Ramos (cell line): ENCODE measurements around the gene CROCC2.

ENCODE experiments used
- in situ Hi-C: fragments of 300-500 bp; cut with MboI; formaldehyde crosslinking; loops from one replicate; pipeline ENCODE4 v1.14.3; 2022; ENCODE audit warnings: low sequenced_read_pairs; ENCODE audit not compliant: unreplicated experiment

Gene CROCC2

DNA sequence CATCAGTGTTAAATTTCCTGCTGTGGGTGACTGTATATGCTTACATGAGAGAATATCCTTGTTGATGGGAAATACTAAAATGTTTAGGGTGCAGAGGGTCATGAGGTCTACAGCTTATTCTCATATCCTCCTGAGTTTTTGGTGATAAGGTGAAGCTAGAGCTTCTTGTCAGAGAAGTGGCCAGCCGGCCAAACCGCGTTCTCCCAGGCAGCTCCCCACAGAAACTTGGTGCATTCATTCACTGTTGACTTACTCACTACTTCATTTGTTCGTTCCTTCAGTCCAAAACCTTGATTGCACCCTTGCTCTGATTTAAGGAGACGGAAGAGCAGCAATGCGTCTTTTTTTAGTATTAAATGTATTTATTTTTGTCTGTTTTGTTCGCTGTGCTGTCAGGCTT lies 101.0 kb downstream of the CROCC2 start:
- in situ Hi-C loops = no loop called here

- in situ Hi-C loops = no loop called here
Measured at GRCh38 chr2:241007880-241008710, 102.0 kb downstream of the CROCC2 start.

GRCh38 chr2:241008711-241009121 lies 102.6 kb downstream of the CROCC2 start:
- in situ Hi-C loops = no loop called here

GRCh38 chr2:241009191-241009590 lies 103.1 kb downstream of the CROCC2 start:
- in situ Hi-C loops = no loop called here

DNA sequence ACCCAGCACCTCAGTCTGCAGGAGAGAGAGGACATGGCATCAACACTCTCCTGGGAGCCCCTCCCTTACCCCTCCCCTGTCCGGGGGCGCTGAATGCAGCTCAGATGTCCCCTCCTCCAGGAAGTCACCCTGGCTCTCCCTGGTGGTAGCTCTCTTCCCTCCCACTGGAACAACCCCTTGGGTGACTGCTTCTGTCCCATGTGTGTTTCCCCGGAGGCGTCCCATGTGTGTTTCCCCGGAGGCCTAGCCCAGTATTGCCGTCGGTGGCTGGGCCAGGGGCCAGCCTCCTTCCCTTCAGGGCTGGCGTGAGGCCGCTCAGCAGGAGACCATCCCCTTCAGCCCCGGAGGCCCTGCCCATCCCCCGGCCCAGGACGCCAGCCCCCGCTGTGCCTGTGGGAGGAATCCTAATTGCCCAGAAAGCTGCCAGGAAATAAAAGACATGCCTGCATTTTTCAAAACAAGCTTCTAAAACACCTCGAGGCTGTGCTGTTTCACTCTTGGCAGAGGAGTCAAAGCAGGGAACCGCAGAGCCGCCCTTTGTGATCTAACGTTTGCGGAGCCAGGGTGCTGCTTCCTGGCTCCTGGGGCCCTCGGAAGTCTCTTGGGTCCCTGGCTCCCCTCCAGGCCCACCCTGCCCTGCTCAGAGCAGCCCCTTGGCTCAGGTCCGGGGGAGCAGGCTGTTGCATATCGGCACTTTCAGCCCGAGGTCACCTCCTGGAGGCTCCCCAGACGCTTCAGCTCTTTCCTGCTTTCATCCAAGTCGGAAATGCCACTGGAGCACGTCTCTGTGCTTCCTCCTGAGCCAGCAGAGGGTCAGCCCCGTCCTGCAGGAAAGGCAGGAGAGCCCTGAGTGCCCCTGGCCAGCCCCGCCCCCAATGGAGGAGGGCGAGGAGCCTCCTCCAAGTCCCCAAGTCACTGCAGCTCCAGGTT lies 103.7 kb downstream of the CROCC2 start:
- in situ Hi-C loops = no loop called here

GRCh38 chr2:241010531-241011295 lies 104.6 kb downstream of the CROCC2 start:
- in situ Hi-C loops = no loop called here

GRCh38 chr2:241011296-241011600 lies 105.1 kb downstream of the CROCC2 start:
- in situ Hi-C loops = no loop called here

GRCh38 chr2:241011751-241012510 lies 105.8 kb downstream of the CROCC2 start:
- in situ Hi-C loops = no loop called here

GRCh38 chr2:241014224-241014623 lies 108.1 kb downstream of the CROCC2 start:
- in situ Hi-C loops = no loop called here

- in situ Hi-C loops = no loop called here
Measured at GRCh38 chr2:241014764-241015163, 108.6 kb downstream of the CROCC2 start.

DNA sequence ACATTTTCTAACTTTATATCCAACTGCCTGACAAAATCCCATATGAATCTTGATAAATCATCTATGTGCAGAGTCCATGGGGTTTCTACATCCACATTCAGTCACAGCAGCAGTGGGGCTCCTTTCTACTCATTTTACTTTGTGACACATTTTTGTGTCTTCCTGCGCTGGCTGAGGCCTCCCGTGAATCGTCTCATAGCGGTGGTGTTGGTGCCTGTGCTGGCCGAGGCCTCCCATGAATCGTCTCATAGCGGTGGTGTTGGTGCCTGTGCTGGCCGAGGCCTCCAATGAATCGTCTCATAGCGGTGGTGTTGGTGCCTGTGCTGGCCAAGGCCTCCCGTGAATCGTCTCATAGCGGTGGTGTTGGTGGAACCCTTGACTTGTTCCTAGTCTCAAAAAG lies 109.3 kb downstream of the CROCC2 start:
- in situ Hi-C loops = no loop called here

GRCh38 chr2:241017228-241017940 lies 111.2 kb downstream of the CROCC2 start:
- in situ Hi-C loops = no loop called here

GRCh38 chr2:241018051-241018891 lies 112.1 kb downstream of the CROCC2 start:
- in situ Hi-C loops = no loop called here

GRCh38 chr2:241019441-241020139 lies 113.5 kb downstream of the CROCC2 start:
- in situ Hi-C loops = no loop called here

DNA sequence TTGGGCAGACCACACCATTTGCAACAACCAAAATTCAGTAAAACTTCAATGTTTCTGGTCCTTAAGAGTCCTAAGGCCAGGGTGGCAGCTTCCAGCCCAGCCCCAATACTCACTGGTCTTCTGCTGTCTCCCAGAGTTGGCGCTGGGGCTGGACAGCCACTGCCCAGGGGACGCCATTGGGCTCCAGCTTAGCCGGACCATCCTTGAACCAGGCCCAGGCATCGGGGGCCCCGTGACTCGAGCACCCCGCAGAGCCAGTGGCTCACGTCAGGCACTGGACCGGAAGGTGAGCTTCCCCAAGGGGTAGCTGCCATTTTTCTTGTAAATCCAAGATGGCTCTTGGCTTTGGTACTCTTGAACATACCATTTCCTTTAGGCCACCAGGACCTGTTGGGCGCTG lies 114.1 kb downstream of the CROCC2 start:
- in situ Hi-C loops = no loop called here

GRCh38 chr2:241020629-241021190 lies 114.6 kb downstream of the CROCC2 start:
- in situ Hi-C loops = no loop called here

DNA sequence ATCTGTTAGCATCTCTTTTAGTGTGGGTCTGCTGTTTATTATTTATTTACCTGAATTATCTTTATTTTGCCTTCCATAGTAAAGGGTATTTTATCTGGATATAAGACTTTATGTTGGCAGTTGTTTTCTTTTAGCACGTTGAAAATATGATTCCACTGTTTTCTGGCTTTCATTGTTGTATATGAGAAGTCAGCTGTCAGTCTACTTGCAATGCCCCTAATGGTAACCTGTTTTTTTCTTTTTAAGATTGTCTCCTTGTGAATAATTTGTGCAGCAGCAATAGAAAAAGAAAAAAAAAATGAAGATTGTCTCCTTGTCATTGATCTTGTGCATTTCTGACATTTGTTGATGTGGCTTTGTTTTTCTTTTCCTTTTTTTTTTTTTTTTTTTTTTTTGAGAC lies 119.5 kb downstream of the CROCC2 start:
- in situ Hi-C loops = no loop called here
